Measurements from ENCODE around the gene LAMA5.

DNA sequence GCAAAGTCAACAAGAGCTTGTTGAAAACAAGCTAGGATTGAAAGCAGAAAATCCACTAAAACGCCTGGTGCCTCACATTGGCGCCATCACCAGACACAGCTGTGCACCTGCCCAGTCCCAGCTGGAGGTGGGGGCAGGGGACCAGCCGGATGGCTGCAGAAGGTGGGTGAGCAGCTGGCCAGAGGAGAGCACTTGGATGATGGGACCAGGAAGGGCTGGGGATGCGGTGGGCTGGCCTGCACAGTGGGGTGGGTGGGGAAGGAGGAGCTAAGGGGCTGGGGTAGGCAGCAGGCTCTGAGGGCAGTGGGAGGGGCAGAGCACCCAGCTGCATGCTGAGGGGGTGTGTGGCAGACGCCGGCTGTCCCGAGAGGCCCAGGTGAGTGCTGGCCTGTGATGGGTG, 32.9 kb upstream of the LAMA5 start:
- TF ChIP-seq, protein P1, sequence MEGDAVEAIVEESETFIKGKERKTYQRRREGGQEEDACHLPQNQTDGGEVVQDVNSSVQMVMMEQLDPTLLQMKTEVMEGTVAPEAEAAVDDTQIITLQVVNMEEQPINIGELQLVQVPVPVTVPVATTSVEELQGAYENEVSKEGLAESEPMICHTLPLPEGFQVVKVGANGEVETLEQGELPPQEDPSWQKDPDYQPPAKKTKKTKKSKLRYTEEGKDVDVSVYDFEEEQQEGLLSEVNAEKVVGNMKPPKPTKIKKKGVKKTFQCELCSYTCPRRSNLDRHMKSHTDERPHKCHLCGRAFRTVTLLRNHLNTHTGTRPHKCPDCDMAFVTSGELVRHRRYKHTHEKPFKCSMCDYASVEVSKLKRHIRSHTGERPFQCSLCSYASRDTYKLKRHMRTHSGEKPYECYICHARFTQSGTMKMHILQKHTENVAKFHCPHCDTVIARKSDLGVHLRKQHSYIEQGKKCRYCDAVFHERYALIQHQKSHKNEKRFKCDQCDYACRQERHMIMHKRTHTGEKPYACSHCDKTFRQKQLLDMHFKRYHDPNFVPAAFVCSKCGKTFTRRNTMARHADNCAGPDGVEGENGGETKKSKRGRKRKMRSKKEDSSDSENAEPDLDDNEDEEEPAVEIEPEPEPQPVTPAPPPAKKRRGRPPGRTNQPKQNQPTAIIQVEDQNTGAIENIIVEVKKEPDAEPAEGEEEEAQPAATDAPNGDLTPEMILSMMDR (conservative IDR thresholded peaks at IDR 0.05; ENCODE audit: low read length), result no peak
- TF ChIP-seq EZH2phosphoT487 (IDR thresholded peaks at IDR 0.05; ENCODE audit: borderline replicate concordance, low read depth, low read length), result no peak

Measured in OCI-LY7 (cell line).